ENCODE measurements around the gene PDZD2. TPM values are rescaled to one million over a fixed set of nuclear protein-coding genes. Genes with fewer than 3 reads are reported as not detected.

Gene PDZD2
- total RNA-seq, 1 donor from 2014 or later, result 21.5 TPM

DNA sequence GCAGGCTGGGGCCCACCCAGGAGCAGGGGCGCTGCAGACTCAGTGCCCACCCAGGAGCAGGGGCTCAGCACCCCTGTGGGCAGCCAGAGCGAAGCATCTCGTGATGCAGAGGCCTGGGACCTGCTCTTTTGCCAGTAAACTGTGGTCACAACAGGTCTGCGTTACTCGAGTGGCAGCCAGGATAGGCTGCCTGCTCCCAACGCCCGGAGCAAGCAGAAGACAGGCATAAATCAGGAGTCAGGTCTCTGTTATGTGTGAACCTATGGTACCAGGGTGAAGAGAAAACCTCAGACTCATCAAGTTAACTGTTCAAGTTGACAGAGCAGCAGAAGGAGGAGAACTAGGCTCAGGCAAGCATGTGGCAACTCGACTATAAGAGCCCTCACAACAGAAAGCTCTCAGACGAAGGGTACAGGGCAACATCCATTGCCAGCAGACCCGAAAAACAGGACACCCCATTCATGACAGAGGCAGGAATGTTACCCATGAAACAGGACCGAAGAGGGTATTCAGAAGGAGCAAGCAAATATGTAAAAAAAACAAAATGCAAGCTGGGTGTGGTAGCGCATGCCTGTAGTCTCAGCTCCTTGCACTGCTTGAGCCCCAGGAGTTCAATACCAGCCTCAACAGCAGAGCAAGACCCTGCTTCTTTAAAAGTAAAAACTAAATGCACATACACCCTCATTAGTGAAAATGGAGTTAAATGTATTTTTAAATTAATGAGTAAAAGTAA lies 463.5 kb downstream of the PDZD2 start:
- Mint-ChIP-seq H3K36me3 (peaks cover 44% of the 10 kb centered on the region), H3K27me3 (ENCODE audit: low read depth) (no peaks in the 10 kb centered on the region), H3K27ac (no peak overlapping the region), H3K4me3 (no peak overlapping the region), H3K4me1 (peaks cover 11% of the 10 kb centered on the region), H3K9me3 (no peaks in the 10 kb centered on the region)
- DNase-seq (ENCODE audit: low spot score in 2 of 2, unreplicated experiment in 2 of 2), result no peak
- TF ChIP-seq CTCF (IDR thresholded peaks at IDR 0.05; ENCODE audit: unreplicated experiment), result no peak

GRCh38 chr5:32103521-32103920 lies 464.6 kb downstream of the PDZD2 start:
- H3K9me3 Mint-ChIP-seq, result no peaks in the 10 kb centered on the region
- no peak overlapping the region for H3K4me3 Mint-ChIP-seq
- H3K27ac Mint-ChIP-seq, result no peak overlapping the region
- no peak for DNase-seq (ENCODE audit: low spot score in 2 of 2, unreplicated experiment in 2 of 2)
- H3K27me3 Mint-ChIP-seq (ENCODE audit: low read depth), result no peaks in the 10 kb centered on the region
- H3K36me3 Mint-ChIP-seq, result peaks cover 44% of the 10 kb centered on the region
- H3K4me1 Mint-ChIP-seq, result peaks cover 9% of the 10 kb centered on the region
- no peak for TF ChIP-seq CTCF (IDR thresholded peaks at IDR 0.05; ENCODE audit: unreplicated experiment)

- Mint-ChIP-seq H3K4me3 (no peak overlapping the region), H3K4me1 (no peaks in the 10 kb centered on the region), H3K36me3 (peaks cover 51% of the 10 kb centered on the region), H3K27ac (no peak overlapping the region), H3K27me3 (ENCODE audit: low read depth) (no peaks in the 10 kb centered on the region), H3K9me3 (no peaks in the 10 kb centered on the region)
- no peak for DNase-seq (ENCODE audit: low spot score in 2 of 2, unreplicated experiment in 2 of 2)
- no peak for TF ChIP-seq CTCF (IDR thresholded peaks at IDR 0.05; ENCODE audit: unreplicated experiment)
Measured at GRCh38 chr5:32107291-32107690, 468.4 kb downstream of the PDZD2 start.

DNA sequence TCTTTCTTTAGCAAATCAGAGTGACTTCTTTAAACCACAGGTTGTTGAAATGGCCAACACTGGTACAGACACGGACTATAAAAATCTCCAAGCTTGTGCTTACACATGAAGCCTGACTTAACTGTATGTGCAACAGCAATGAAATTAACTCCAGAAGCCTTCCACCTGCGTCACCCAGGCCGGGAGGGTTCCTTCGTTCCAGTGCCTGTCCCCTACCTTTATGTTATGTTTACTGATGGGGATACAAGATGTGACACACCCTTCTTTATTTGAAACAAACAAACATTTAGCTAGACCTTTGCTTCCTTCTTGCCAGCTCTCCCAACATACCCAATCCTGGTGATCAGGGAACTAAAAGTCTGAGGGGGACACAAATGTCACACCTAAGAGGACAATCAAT lies 469.2 kb downstream of the PDZD2 start:
- Mint-ChIP-seq H3K4me3 (no peak overlapping the region), H3K36me3 (peaks cover 51% of the 10 kb centered on the region), H3K27ac (no peak overlapping the region), H3K27me3 (ENCODE audit: low read depth) (no peaks in the 10 kb centered on the region), H3K4me1 (no peaks in the 10 kb centered on the region), H3K9me3 (no peaks in the 10 kb centered on the region)
- TF ChIP-seq CTCF (IDR thresholded peaks at IDR 0.05; ENCODE audit: unreplicated experiment), result no peak
- DNase-seq (ENCODE audit: low spot score in 2 of 2, unreplicated experiment in 2 of 2), result no peak

- no peaks in the 10 kb centered on the region for H3K4me1 Mint-ChIP-seq
- no peak for TF ChIP-seq CTCF (IDR thresholded peaks at IDR 0.05; ENCODE audit: unreplicated experiment)
- H3K4me3 Mint-ChIP-seq, result no peak overlapping the region
- no peaks in the 10 kb centered on the region for H3K27me3 Mint-ChIP-seq (ENCODE audit: low read depth)
- H3K36me3 Mint-ChIP-seq, result peaks cover 48% of the 10 kb centered on the region
- DNase-seq (ENCODE audit: low spot score in 2 of 2, unreplicated experiment in 2 of 2), result no peak
- no peaks in the 10 kb centered on the region for H3K9me3 Mint-ChIP-seq
- H3K27ac Mint-ChIP-seq, result no peak overlapping the region
Measured at GRCh38 chr5:32109236-32109635, 470.3 kb downstream of the PDZD2 start.

Data from mesothelial cell of epicardium (in vitro differentiated cells).